Measurements from ENCODE around the gene CATSPERD. TPM values are rescaled to one million over a fixed set of nuclear protein-coding genes. Genes with fewer than 3 reads are reported as not detected.

The CATSPERD gene
- total and polyA plus RNA-seq, 12 donors, result not detected

DNA sequence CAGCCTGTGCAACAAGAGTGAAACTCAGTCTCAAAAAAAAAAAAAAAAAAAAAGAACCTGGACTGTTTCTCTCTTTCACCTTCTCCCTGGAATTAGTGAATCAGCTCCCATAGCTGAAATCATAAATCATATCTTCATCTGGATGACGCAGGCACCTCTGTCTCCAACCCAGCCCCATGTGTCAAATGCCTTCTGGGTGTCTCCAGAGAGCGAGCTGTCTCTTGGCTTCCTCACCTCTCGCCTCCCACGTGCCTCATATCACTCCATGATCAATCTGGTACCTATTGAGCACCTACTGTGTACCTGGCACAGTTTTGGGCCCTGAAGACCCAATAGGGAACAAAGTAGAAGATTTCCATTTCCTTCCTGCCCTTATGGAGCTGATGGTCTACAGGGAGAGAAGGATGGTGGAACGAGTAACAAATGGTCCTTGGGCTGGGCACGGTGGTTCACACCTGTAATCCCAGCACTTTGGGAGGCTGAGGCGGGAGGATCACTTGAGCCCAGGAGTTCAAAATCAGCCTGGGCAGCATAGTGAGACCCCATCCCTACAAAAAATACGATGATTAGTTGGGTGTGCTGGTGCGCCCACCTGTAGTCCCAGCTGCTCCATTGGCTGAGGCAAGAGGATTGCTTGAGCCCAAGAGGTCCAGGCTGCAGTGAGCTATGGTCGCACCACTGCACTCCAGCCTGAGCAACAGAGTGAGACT, 37.1 kb upstream of the CATSPERD start:
- Histone ChIP-seq H3K4me1 (replicated peaks in 1 of 2) (peaks cover 16 to 24% of the 10 kb centered on the region in 2 donors), H3K4me3 (no peak overlapping the region), H3K9me3 (replicated peaks in 1 of 3) (no peaks in the 10 kb centered on the region), H3K27me3 (no peaks in the 10 kb centered on the region), H3K27ac (peak overlapping the region in 2 of 5 donors; percentile 8 to 59), H3K36me3 (replicated peaks in 1 of 2) (no peaks in the 10 kb centered on the region)
- TF ChIP-seq POLR2A (IDR thresholded peaks at IDR 0.05), result no peak
- TF ChIP-seq, protein P1, sequence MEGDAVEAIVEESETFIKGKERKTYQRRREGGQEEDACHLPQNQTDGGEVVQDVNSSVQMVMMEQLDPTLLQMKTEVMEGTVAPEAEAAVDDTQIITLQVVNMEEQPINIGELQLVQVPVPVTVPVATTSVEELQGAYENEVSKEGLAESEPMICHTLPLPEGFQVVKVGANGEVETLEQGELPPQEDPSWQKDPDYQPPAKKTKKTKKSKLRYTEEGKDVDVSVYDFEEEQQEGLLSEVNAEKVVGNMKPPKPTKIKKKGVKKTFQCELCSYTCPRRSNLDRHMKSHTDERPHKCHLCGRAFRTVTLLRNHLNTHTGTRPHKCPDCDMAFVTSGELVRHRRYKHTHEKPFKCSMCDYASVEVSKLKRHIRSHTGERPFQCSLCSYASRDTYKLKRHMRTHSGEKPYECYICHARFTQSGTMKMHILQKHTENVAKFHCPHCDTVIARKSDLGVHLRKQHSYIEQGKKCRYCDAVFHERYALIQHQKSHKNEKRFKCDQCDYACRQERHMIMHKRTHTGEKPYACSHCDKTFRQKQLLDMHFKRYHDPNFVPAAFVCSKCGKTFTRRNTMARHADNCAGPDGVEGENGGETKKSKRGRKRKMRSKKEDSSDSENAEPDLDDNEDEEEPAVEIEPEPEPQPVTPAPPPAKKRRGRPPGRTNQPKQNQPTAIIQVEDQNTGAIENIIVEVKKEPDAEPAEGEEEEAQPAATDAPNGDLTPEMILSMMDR (IDR thresholded peaks at IDR 0.05), result no peak
- WGBS, 4 donors, result 84 to 89% (median 85%) methylated on average over 10 of the region's 10 CpGs
- peak in 4 of 7 donors; percentile 33 to 71 (median 57) for DNase-seq
- intact Hi-C loops (cut with DNase I), result no loop called here

GRCh38 chr19:5684694-5685430, 35.6 kb upstream of the CATSPERD start:
- Histone ChIP-seq H3K9me3 (replicated peaks in 1 of 3) (no peaks in the 10 kb centered on the region), H3K27me3 (no peaks in the 10 kb centered on the region), H3K4me3 (no peak overlapping the region), H3K4me1 (replicated peaks in 1 of 2) (peaks cover 8 to 16% of the 10 kb centered on the region in 2 donors), H3K36me3 (replicated peaks in 1 of 2) (no peaks in the 10 kb centered on the region), H3K27ac (no peak overlapping the region)
- intact Hi-C loops (cut with DNase I), result no loop called here
- peak in 2 of 7 donors; percentile 25 to 42 for DNase-seq
- TF ChIP-seq, protein P1 (IDR thresholded peaks at IDR 0.05), result no peak
- TF ChIP-seq POLR2A (IDR thresholded peaks at IDR 0.05), result no peak
- 82 to 90% (median 85%) methylated on average over 12 to 22 of the region's 22 CpGs for WGBS, 4 donors

- H3K27ac ChIP-seq, result peak overlapping the region in 4 of 5 donors; percentile 64 to 93 (median 82)
- H3K27me3 ChIP-seq, result no peaks in the 10 kb centered on the region
- WGBS, 4 donors, result 0 to 18% (median 9%) methylated on average over 1 to 16 of the region's 16 CpGs
- peaks cover 3 to 11% of the 10 kb centered on the region in 2 donors for H3K4me1 ChIP-seq (replicated peaks in 1 of 2)
- peak overlapping the region in 2 of 4 donors; percentile 4 to 49 for H3K4me3 ChIP-seq
- no peaks in the 10 kb centered on the region for H3K36me3 ChIP-seq (replicated peaks in 1 of 2)
- intact Hi-C loops (cut with DNase I), result no loop called here
- TF ChIP-seq, protein P1 (IDR thresholded peaks at IDR 0.05), result no peak
- no peaks in the 10 kb centered on the region for H3K9me3 ChIP-seq (replicated peaks in 1 of 3)
- DNase-seq, result no peak
These were observed 34.2 kb upstream of the CATSPERD start for GRCh38 chr19:5686326-5686646.

DNA sequence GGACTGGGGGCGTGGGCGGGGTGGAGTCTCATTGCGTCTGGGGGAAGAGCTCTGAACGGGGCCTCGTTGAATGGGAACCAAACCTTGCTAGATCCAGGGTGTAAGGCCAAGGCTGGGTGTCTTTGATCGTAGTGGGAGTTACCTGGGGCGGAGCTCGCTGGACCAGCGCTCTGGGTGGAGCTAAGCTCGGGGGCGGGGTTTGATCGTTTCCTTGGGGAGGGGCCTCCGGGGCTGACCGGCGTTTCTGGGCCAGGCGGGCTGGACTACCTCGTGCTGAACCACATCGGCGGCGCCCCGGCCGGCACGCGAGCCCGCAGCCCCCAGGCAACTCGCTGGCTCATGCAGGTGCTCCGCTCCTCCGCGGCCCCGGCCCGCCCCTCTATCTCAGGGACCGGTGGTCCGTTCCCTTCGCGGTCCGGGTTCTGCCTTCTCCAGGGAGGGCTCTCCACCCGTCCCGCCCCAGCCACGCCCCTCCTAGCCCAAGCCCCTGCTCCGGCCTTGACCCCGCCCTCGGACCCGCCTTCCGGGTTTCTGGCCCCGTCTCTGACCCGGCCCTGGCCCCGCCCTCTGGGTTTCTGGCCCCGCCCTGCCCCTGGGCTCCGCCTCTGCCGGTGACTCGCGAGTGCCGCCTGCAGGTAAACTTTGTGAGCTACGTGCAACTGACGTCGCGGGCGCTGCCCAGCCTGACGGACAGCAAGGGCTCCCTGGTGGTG, 33.6 kb upstream of the CATSPERD start:
- DNase-seq, result peak; percentile 97 to 99 (median 98)
- Histone ChIP-seq H3K27me3 (no peaks in the 10 kb centered on the region), H3K27ac (peak overlapping the region; percentile 64 to 93 (median 74)), H3K9me3 (replicated peaks in 1 of 3) (no peaks in the 10 kb centered on the region), H3K36me3 (replicated peaks in 1 of 2) (peaks cover 0 to 4% of the 10 kb centered on the region in 2 donors), H3K4me1 (replicated peaks in 1 of 2) (peaks cover 5 to 16% of the 10 kb centered on the region in 2 donors), H3K4me3 (peak overlapping the region in 2 of 4 donors; percentile 4 to 49)
- intact Hi-C loops (cut with DNase I), result no loop called here
- WGBS, 4 donors, result 0 to 1% (median 1%) methylated on average over 33 to 59 of the region's 59 CpGs; no CpG with 5 or more reads in 1 of the 4 donors
- TF ChIP-seq, protein P1 (IDR thresholded peaks at IDR 0.05), result peak; percentile 68 to 91 (median 76)
- TF ChIP-seq POLR2A (IDR thresholded peaks at IDR 0.05), result peak in 1 of 2 donors; percentile 41
